GM18519 (cell line): Measurements from ENCODE around the gene SKA2.
"Not testable (repeated sequence)": the region's sequence is repeated elsewhere in the genome, so short reads cannot be mapped to it uniquely, and the experiment has no call there.

ENCODE experiments used
- ATAC-seq: cut with Tn5 transposase; IDR thresholded peaks from one replicate; pipeline ENCODE4 v1.9.1; 2021; ENCODE audit warnings: mild to moderate bottlenecking, moderate library complexity; ENCODE audit not compliant: unreplicated experiment, low FRiP score

SKA2 gene

GRCh38 chr17:59105852-59106462, 49.0 kb downstream of the SKA2 start:
- ATAC-seq: peak; percentile 3

GRCh38 chr17:59101178-59101577, 53.8 kb downstream of the SKA2 start:
- ATAC-seq: no peak

DNA sequence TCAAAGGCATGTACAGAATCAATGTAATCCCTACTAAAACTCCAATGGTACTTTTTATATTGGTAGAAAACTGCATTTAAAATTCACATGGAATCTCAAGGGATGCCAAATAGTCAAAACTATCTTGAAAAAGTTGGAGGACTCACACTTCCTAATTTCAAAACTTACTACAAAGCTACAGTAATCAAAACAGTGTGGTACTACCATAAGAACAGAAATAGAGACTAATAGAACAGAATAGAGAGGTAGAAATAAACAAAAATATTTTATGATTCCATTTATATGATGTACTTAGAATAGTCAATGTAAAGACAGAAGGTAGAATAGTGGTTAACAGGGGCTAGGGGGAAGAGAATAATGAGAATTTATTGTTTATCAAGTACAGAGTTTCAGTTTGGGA, 57.1 kb downstream of the SKA2 start:
- no peak for ATAC-seq

DNA sequence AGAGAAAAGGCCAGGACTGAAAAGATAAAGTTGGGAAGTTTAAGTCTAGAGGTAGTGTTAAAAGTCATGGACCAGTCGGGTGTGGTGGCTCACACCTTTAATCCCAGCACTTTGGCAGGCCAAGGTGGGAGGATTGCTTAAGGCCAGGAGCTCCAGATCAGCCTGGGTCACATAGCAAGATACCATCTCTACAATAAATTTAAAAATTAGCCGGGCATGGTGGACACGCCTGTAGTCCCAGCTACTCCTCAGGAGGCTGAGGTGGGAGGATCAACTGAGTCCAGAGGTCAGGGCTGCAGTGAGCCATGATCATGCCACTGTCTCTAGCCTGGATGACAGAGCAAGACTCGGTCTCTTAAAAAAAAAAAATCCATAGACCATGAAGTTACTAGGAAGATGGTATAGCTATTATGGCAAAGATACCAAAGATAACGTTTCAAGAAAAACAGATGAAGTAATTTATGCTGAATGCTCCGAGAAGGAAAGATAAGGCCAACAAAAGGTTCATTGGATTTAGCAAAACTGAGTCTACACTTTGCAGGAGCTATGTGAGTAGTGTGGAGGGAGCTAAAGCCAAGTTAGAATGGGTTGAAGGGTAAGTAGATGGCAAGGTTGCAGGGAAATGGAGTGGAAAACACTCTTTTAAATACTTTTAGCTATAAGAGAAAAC, 60.0 kb downstream of the SKA2 start:
- no peak for ATAC-seq

DNA sequence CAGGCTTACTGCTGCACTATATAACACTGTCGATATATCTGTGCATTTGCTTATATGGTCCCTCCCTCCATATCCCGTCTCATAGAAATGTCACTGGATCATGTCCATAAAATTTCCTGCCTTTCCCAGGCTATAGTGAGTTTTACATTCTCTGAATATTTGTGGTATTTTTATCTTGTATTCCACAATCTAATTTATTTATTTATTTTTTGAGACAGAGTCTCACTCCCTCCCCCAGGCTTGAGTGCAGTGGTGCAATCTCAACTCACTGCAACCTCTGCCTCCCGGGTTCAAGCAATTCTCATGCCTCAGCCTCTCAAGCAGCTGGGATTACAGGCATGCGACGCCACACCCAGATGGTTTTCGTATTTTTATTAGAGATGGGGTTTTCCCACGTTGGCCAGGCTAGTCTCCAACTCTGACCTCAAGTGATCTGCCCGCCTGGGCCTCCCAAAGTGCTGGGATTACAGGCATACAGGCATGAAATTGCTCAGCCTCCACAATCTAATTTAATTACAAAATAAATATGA, 61.2 kb downstream of the SKA2 start:
- ATAC-seq: no peak

GRCh38 chr17:59093145-59093701, 61.8 kb downstream of the SKA2 start:
- no peak for ATAC-seq

DNA sequence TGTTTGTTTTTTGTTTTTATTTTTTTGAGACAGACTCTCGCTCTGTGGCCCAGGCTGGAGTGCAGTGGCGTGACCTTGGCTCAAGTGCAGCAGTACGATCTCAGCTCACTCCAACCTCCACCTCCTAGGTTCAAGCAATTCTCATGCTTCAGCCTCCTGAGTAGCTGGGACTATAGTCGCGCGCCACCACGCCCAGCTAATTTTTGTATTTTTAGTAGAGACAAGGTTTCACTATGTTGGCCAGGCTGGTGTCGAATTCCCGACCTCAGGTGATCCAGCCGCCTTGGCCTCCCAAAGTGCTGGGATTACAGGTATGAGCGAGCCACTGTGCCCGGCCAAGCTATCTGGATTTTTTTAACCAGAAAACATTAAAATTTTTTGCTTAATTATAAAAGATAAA, 64.4 kb downstream of the SKA2 start:
- not testable (repeated sequence) for ATAC-seq

DNA sequence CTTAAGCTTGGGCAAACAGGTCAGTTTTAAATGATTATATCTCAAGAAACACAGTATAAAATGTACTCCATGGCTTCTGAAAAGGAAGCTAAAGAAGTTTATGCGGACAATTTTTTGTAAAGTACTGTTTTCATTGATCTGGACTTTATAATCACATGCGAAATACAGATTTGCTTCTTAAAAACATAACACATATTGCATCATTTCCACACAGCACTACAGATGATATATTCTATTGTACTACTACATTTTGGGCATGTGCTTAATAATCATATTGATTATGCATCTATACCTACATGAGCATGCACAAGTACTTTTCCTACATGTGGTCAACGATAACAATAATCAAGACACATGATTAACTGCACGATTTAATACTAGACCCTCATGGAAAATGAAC, 70.8 kb downstream of the SKA2 start:
- no peak for ATAC-seq

GRCh38 chr17:59074494-59074893, 80.5 kb downstream of the SKA2 start:
- no peak for ATAC-seq

GRCh38 chr17:59073972-59074371, 81.0 kb downstream of the SKA2 start:
- no peak for ATAC-seq

DNA sequence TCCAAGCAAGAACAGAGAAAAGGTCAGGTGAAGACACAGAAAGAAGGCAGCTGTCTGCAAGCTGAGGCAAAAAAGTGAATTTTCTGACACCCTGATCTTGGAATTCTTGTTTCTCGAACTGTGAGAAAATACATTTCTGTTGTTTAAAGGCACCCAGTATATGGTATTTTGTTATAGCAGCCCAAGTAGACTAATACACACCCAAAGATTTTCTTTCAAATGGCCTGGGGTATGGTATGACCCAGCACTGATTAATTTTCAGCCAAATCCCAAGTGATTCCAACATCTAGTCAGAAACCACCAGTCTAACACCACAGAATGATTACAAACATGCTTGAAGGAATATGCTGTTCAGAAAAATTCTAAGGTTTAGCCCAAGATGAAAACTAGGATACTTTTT, 85.1 kb downstream of the SKA2 start:
- no peak for ATAC-seq

GRCh38 chr17:59067756-59068155, 87.2 kb downstream of the SKA2 start:
- ATAC-seq: no peak

GRCh38 chr17:59067340-59067739, 87.6 kb downstream of the SKA2 start:
- no peak for ATAC-seq

GRCh38 chr17:59062509-59062908, 92.5 kb downstream of the SKA2 start:
- no peak for ATAC-seq
